B cell (primary cell): ENCODE data around the gene MT4. TPM values are rescaled to one million over a fixed set of nuclear protein-coding genes. Genes with fewer than 3 reads are reported as not detected.

Source experiments
- ATAC-seq: fragments of 200-7000 bp; cut with Tn5 transposase; one replicate; pipeline ENCODE4 v1.10.0; 2021; ENCODE audit warnings: low read depth, mild to moderate bottlenecking, moderate number of reproducible peaks, moderate library complexity
- CTCF ChIA-PET: fragments of 350-600 bp; sonication (Branson Sonifier 250); formaldehyde crosslinking; loops from one replicate; lab custom pipeline; 2021; ENCODE audit warnings: antibody characterized with exemption, inconsistent platforms; lab: Charles Lee
- POLR2A ChIA-PET: fragments of 350-600 bp; sonication (Branson Sonifier 250); formaldehyde crosslinking; loops from one replicate; lab custom pipeline; 2021; ENCODE audit warnings: antibody characterized with exemption; lab: Charles Lee
- DNase-seq: peaks from one replicate; pipeline ENCODE4 v3.0.0; 2013
- H2AFZ ChIP-seq: 2 replicates; pipeline ENCODE4 v1.6.1; 2012; ENCODE audit warnings: mild to moderate bottlenecking, low read depth, low read length; ENCODE audit not compliant: insufficient read depth, poor library complexity, severe bottlenecking
- H3K27ac ChIP-seq, 2 donors: 1 replicate in 1 of 2; 2 replicates in 1 of 2; pipeline ENCODE4 v1.5.1; 2012 to 2013; ENCODE audit warnings: low read length in 2 of 2, mild to moderate bottlenecking in 2 of 2, moderate library complexity in 1 of 2
- H3K27me3 ChIP-seq, 4 experiments: fragments of 200-600 bp in 1 of 4; sonication (generic) in 1 of 4; replicated peaks in 1 of 4; 1 replicate in 2 of 4; 2 replicates in 2 of 4; pipeline versions ENCODE4 v1.6.1 to v1.7.0; 2013 to 2016; ENCODE audit warnings: low read length in 3 of 4, mild to moderate bottlenecking in 2 of 4, mixed read lengths in 1 of 4, moderate library complexity in 1 of 4; ENCODE audit not compliant: insufficient read depth in 4 of 4, control insufficient read depth in 3 of 4; ENCODE audit errors: control extremely low read depth in 1 of 4
- H3K36me3 ChIP-seq, 2 experiments: replicated peaks in 1 of 2; 1 replicate in 1 of 2; 2 replicates in 1 of 2; pipeline versions ENCODE4 v1.6.1 to v1.7.1; 2013; ENCODE audit warnings: low read length in 1 of 2; ENCODE audit not compliant: insufficient read depth in 2 of 2, control insufficient read depth in 1 of 2; ENCODE audit errors: control extremely low read depth in 1 of 2, extremely low read depth in 1 of 2
- H3K4me1 ChIP-seq, 2 donors: fragments of 200-600 bp in 1 of 2; sonication (generic) in 1 of 2; 1 replicate in 1 of 2; 2 replicates in 1 of 2; pipeline versions ENCODE4 v1.5.1 to v1.6.1; 2013 to 2017; ENCODE audit warnings: low read length in 2 of 2; ENCODE audit not compliant: control insufficient read depth in 2 of 2, insufficient read depth in 2 of 2
- H3K4me2 ChIP-seq: replicated peaks from 2 replicates; pipeline ENCODE3; 2012; ENCODE audit warnings: mild to moderate bottlenecking, low read depth, low read length; ENCODE audit not compliant: poor library complexity, severe bottlenecking
- H3K4me3 ChIP-seq, 5 experiments: fragments of 200-600 bp in 1 of 5; sonication (generic) in 1 of 5; 1 replicate in 3 of 5; 2 replicates in 2 of 5; pipeline versions ENCODE4 v1.5.1 to v1.7.0; 2011 to 2016; ENCODE audit warnings: low read length in 4 of 5, mild to moderate bottlenecking in 4 of 5, low read depth in 2 of 5, control low read depth in 1 of 5, moderate library complexity in 1 of 5; ENCODE audit not compliant: insufficient read depth in 1 of 5; ENCODE audit errors: control extremely low read depth in 1 of 5, extremely low read depth in 1 of 5
- H3K79me2 ChIP-seq: fragments of 200-600 bp; sonication (generic); one replicate; pipeline ENCODE4 v1.6.0; 2016; ENCODE audit warnings: low read length; ENCODE audit not compliant: control insufficient read depth, insufficient read depth
- H3K9ac ChIP-seq: fragments of 200-600 bp; sonication (generic); 2 replicates; pipeline ENCODE4 v1.6.1; 2017; ENCODE audit warnings: mild to moderate bottlenecking, low read length, moderate library complexity
- H3K9me3 ChIP-seq, 3 donors: one replicate each; pipeline versions ENCODE4 v1.6.1 to v1.7.1; 2013; ENCODE audit warnings: low read length in 2 of 3; ENCODE audit not compliant: control insufficient read depth in 2 of 3, insufficient read depth in 1 of 3; ENCODE audit errors: control extremely low read depth in 1 of 3
- H4K20me1 ChIP-seq: 2 replicates; pipeline ENCODE4 v1.6.0; 2012; ENCODE audit warnings: mild to moderate bottlenecking, low read length; ENCODE audit not compliant: insufficient read depth, control insufficient read depth, poor library complexity, severe bottlenecking
- H3K27ac Mint-ChIP-seq: one replicate; pipeline ENCODE4 v1.8.0; 2021; ENCODE audit warnings: mixed read lengths
- H3K27me3 Mint-ChIP-seq: one replicate; pipeline ENCODE4 v1.8.0; 2021; ENCODE audit warnings: mixed read lengths
- H3K4me1 Mint-ChIP-seq: one replicate; pipeline ENCODE4 v1.8.0; 2021; ENCODE audit warnings: mixed read lengths
- H3K4me3 Mint-ChIP-seq: one replicate; pipeline ENCODE4 v1.8.0; 2021; ENCODE audit warnings: mixed read lengths
- H3K9me3 Mint-ChIP-seq: one replicate; pipeline ENCODE4 v1.8.0; 2022; ENCODE audit warnings: mixed read lengths; ENCODE audit not compliant: insufficient read depth
- CTCF ChIP-seq: fragments of 200-600 bp; IDR thresholded peaks from one replicate; pipeline ENCODE4 v1.8.0; 2022; ENCODE audit warnings: antibody characterized with exemption, mild to moderate bottlenecking
- EZH2 ChIP-seq: IDR thresholded peaks from 2 replicates; pipeline ENCODE4 v1.6.1; 2012; ENCODE audit warnings: borderline replicate concordance, low read depth, mild to moderate bottlenecking, moderate library complexity, low read length; ENCODE audit not compliant: insufficient read depth, poor library complexity, severe bottlenecking
- WGBS: methylation state at CpG from one replicate; pipeline ENCODE4 v1.1.5; 2013; ENCODE audit warnings: missing lambda C conversion rate; ENCODE audit not compliant: insufficient coverage; 5-methylcytosine and 5-hydroxymethylcytosine counted together
- intact Hi-C: fragments of 100-400 bp; cut with micrococcal nuclease; formaldehyde crosslinking; loops from one replicate; pipeline ENCODE4 v1.10.0; 2022
- polyA plus RNA-seq: library from polyadenylated mRNA; depleted of rRNA; stranded (reverse); fragments of >200 nt; gene quantifications from 2 replicates; pipeline ENCODE4 v1.2.3, GENCODE V29; 2012
- total RNA-seq, 2 donors: library from RNA; stranded (reverse); fragments of 120-200 nt in 1 of 2; gene quantifications; 1 replicate in 1 of 2; 2 replicates in 1 of 2; pipeline versions ENCODE4 v1.2.3 to v1.2.4, GENCODE V29; 2013 to 2022

MT4 gene
- total and polyA plus RNA-seq, 2 donors (not counting 1 experiment from before 2014, with no cell fraction given), result not detected

- Histone ChIP-seq H3K27me3 (peaks cover 0 to 30% (median 13%) of the 10 kb centered on the region in 4 experiments), H4K20me1 (no peaks in the 10 kb centered on the region), H3K4me2 (peak overlapping the region; percentile 49), H3K9me3 (peaks cover 0 to 8% (median 1%) of the 10 kb centered on the region in 3 donors), H3K79me2 (no peaks in the 10 kb centered on the region), H3K4me1 (peaks cover 6 to 8% of the 10 kb centered on the region in 2 donors), H2AFZ (no peak overlapping the region), H3K36me3 (no peaks in the 10 kb centered on the region), H3K27ac (no peak overlapping the region), H3K9ac (no peak overlapping the region), H3K4me3 (no peak overlapping the region)
- DNase-seq (no peak), ATAC-seq (no peak)
- Mint-ChIP-seq H3K4me1 (peaks cover 7% of the 10 kb centered on the region), H3K27me3 (peaks cover 58% of the 10 kb centered on the region), H3K27ac (no peak overlapping the region), H3K4me3 (peak overlapping the region; percentile 54), H3K9me3 (no peaks in the 10 kb centered on the region)
- CTCF ChIA-PET, result no interaction called here
- WGBS, result 32% methylated on average over 8 of the region's 9 CpGs
- POLR2A ChIA-PET, result no interaction called here
- intact Hi-C loops, result no loop called here
- TF ChIP-seq CTCF, result no peak
- TF ChIP-seq EZH2, result no peak
These were observed 23.9 kb downstream of the MT4 start for GRCh38 chr16:56588781-56589140.

- H3K4me3 Mint-ChIP-seq, result peak within 1 kb of the TSS; percentile 54
These were observed 24.5 kb downstream of the MT4 start, which contains the start of gene MT3 for GRCh38 chr16:56589141-56590039. Gene MT3, plus strand, starts transcription at chr16:56589528. Its CDS starts 63 bp downstream, at chr16:56589591.

More at GRCh38 chr16:56589141-56590039, 24.5 kb downstream of the MT4 start, which contains the start of gene MT3:
- no peak within 1 kb of the TSS for H3K4me3 ChIP-seq
- no peak for DNase-seq
- Mint-ChIP-seq H3K27ac (no peak within 1 kb of the TSS), H3K4me1 (peaks cover 7% of the 10 kb centered on the region), H3K27me3 (peaks cover 56% of the 10 kb centered on the region), H3K9me3 (no peaks in the 10 kb centered on the region)
- ChIA-PET CTCF (no interaction called here), POLR2A (no interaction called here)
- WGBS, result 6% methylated on average over 87 of the region's 87 CpGs
- no peak within 1 kb of the TSS for H2AFZ ChIP-seq
- no peaks in the 10 kb centered on the region for H3K79me2 ChIP-seq
- no peaks in the 10 kb centered on the region for H4K20me1 ChIP-seq
- intact Hi-C loops, result no loop called here
- H3K9ac ChIP-seq, result no peak within 1 kb of the TSS
- H3K9me3 ChIP-seq, result peaks cover 0 to 11% (median 1%) of the 10 kb centered on the region in 3 donors
- H3K27me3 ChIP-seq, result peaks cover 0 to 30% (median 13%) of the 10 kb centered on the region in 4 experiments
- H3K27ac ChIP-seq, result no peak within 1 kb of the TSS
- H3K4me2 ChIP-seq, result peak within 1 kb of the TSS; percentile 49
- H3K36me3 ChIP-seq, result no peaks in the 10 kb centered on the region
- TF ChIP-seq EZH2 (no peak), CTCF (no peak)
- H3K4me1 ChIP-seq, result peaks cover 6 to 8% of the 10 kb centered on the region in 2 donors
- ATAC-seq, result no peak
